Activated naive CD8-positive, alpha-beta T cell (primary cell): ENCODE measurements around the gene ARID4B.
"Not testable (repeated sequence)": the region's sequence is repeated elsewhere in the genome, so short reads cannot be mapped to it uniquely, and the experiment has no call there.

Experiments
- H3K27ac Mint-ChIP-seq: one replicate; pipeline ENCODE4 v1.8.0; 2021; ENCODE audit warnings: mixed read lengths
- H3K27me3 Mint-ChIP-seq: one replicate; pipeline ENCODE4 v1.8.0; 2021; ENCODE audit warnings: mixed read lengths
- H3K36me3 Mint-ChIP-seq: one replicate; pipeline ENCODE4 v1.8.0; 2021; ENCODE audit warnings: mixed read lengths
- H3K4me1 Mint-ChIP-seq: one replicate; pipeline ENCODE4 v1.8.0; 2021; ENCODE audit warnings: low read depth, mixed read lengths
- H3K4me3 Mint-ChIP-seq: one replicate; pipeline ENCODE4 v1.8.0; 2021; ENCODE audit warnings: mild to moderate bottlenecking, mixed read lengths
- H3K9me3 Mint-ChIP-seq: one replicate; pipeline ENCODE4 v1.8.0; 2021; ENCODE audit warnings: low read depth, mixed read lengths

Gene ARID4B, protein sequence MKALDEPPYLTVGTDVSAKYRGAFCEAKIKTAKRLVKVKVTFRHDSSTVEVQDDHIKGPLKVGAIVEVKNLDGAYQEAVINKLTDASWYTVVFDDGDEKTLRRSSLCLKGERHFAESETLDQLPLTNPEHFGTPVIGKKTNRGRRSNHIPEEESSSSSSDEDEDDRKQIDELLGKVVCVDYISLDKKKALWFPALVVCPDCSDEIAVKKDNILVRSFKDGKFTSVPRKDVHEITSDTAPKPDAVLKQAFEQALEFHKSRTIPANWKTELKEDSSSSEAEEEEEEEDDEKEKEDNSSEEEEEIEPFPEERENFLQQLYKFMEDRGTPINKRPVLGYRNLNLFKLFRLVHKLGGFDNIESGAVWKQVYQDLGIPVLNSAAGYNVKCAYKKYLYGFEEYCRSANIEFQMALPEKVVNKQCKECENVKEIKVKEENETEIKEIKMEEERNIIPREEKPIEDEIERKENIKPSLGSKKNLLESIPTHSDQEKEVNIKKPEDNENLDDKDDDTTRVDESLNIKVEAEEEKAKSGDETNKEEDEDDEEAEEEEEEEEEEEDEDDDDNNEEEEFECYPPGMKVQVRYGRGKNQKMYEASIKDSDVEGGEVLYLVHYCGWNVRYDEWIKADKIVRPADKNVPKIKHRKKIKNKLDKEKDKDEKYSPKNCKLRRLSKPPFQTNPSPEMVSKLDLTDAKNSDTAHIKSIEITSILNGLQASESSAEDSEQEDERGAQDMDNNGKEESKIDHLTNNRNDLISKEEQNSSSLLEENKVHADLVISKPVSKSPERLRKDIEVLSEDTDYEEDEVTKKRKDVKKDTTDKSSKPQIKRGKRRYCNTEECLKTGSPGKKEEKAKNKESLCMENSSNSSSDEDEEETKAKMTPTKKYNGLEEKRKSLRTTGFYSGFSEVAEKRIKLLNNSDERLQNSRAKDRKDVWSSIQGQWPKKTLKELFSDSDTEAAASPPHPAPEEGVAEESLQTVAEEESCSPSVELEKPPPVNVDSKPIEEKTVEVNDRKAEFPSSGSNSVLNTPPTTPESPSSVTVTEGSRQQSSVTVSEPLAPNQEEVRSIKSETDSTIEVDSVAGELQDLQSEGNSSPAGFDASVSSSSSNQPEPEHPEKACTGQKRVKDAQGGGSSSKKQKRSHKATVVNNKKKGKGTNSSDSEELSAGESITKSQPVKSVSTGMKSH (N-terminal part only)

DNA sequence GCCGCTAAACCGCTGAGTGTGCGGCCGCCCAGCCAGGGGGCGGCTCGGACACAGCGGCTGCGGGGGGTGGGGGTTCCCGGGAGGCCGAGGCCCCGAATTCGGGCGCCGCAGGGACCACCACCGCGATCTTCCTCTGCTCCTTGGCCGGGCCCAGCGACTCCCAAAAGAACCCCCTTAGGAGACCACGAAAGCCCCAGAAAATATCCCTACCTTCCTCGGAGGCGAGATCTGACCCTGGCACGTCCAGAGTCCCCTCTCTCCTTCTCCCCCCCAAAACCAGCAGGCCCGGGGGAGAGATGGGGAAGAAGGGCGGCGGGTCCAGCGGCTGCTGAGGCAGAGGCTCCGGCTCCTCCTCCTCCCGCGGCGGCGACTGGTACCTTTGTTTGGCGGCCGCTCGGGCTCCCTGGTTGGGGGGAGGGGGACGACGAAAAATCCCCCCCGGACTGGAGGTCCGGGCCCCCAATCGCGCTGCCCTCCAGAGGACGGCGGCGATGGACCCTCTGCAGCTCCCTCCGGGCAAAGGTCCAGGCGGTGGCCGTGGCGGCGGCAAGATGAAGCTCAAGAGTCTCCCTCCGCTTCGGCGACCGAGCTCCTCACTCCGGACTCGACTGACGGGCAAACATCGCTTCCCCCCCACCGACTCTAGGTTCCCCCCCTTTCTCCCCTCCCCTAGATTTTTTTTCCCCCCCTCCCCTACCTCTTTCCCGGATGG lies at the start of gene ARID4B:
Gene ARID4B (minus strand): TSS at position 621 of the 712 bp plus-strand sequence. CDS start 1,260 bp downstream, outside the sequence.
- H3K27me3 Mint-ChIP-seq = no peaks in the 10 kb centered on the region
- no peaks in the 10 kb centered on the region for H3K9me3 Mint-ChIP-seq
- peak within 1 kb of the TSS; percentile 96 for H3K4me3 Mint-ChIP-seq
- H3K36me3 Mint-ChIP-seq = peaks cover 3% of the 10 kb centered on the region
- peaks cover 32% of the 10 kb centered on the region for H3K4me1 Mint-ChIP-seq
- H3K27ac Mint-ChIP-seq = peak within 1 kb of the TSS; percentile 92

DNA sequence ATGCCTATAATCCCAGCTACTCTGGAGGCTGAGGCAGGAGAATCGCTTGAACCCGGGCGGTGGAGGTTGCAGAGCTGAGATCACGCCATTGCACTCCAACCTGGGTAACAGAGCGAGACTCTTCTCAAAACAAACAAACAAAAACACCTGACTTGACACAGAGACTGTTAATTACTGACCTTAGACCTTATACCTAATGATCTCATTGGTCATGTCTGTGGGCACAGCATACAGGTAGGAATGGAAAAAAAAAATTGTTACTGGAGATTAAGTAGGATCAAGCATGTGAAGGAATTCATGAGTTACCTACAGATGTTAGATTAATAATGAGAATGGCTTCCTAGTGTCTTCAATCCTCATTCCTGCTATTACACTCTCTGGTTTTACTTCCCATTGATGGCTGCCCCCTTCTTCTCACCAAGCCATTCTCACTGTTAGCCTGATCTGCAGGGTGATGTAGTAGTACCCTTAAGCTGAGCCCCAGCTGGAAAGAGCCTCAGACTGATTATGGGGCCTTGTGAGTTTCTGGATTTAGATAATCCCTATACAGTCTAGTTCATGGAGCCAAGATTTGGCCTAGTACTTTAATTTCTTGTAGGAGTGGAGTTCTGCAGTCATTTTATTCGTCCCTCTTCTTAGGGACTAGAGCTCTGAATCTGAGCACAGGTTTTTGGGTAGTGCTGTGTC lies 48.1 kb upstream of the ARID4B start:
- Mint-ChIP-seq H3K9me3 (no peaks in the 10 kb centered on the region), H3K4me1 (peaks cover 13% of the 10 kb centered on the region), H3K27ac (no peak overlapping the region), H3K4me3 (no peak overlapping the region), H3K27me3 (no peaks in the 10 kb centered on the region), H3K36me3 (peaks cover 7% of the 10 kb centered on the region)

DNA sequence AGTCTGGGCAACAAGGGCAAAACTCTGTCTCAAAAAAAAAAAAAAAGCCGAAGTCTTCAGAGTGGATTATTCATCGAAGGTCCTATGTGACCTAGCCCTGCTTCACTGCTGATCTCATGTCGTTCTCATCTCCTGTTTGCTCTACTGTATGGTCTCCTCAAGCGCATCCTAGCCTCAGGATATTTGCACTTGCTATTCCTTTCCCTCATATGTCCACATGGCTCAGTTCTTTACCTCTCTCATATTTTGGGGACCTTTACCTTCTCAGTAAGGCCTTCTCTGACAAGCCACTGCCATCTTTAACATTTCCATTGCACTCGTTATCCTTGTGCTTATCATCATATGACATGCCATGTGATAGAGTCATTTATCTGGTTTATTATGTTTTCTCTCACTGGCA lies 41.8 kb upstream of the ARID4B start:
- Mint-ChIP-seq H3K4me3 (peak overlapping the region; percentile 42), H3K36me3 (peaks cover 8% of the 10 kb centered on the region), H3K27me3 (no peaks in the 10 kb centered on the region), H3K4me1 (peaks cover 38% of the 10 kb centered on the region), H3K9me3 (no peaks in the 10 kb centered on the region), H3K27ac (peak overlapping the region; percentile 1)

DNA sequence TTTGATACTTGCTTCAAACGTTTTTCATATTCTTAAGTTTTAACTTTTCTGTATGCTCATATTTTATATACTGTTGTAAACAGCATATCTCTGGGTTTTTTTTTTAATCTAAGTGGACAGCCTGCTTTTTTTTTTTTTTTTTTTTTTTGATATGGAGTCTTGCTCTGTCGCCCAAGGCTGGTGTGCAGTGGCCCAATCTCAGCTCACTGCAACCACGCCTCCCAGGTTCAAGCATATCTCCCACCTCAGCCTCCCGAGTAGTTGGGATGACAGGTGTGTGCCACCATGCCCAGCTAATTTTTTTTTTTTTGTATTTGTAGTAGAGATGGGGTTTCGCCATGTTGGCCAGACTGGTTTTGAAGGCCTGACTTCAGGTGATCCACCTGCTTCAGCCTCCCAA lies 40.4 kb upstream of the ARID4B start:
- peaks cover 6% of the 10 kb centered on the region for H3K36me3 Mint-ChIP-seq
- H3K4me3 Mint-ChIP-seq = peak overlapping the region; percentile 97
- no peaks in the 10 kb centered on the region for H3K27me3 Mint-ChIP-seq
- H3K27ac Mint-ChIP-seq = peak overlapping the region; percentile 95
- H3K4me1 Mint-ChIP-seq = peaks cover 36% of the 10 kb centered on the region
- no peaks in the 10 kb centered on the region for H3K9me3 Mint-ChIP-seq

DNA sequence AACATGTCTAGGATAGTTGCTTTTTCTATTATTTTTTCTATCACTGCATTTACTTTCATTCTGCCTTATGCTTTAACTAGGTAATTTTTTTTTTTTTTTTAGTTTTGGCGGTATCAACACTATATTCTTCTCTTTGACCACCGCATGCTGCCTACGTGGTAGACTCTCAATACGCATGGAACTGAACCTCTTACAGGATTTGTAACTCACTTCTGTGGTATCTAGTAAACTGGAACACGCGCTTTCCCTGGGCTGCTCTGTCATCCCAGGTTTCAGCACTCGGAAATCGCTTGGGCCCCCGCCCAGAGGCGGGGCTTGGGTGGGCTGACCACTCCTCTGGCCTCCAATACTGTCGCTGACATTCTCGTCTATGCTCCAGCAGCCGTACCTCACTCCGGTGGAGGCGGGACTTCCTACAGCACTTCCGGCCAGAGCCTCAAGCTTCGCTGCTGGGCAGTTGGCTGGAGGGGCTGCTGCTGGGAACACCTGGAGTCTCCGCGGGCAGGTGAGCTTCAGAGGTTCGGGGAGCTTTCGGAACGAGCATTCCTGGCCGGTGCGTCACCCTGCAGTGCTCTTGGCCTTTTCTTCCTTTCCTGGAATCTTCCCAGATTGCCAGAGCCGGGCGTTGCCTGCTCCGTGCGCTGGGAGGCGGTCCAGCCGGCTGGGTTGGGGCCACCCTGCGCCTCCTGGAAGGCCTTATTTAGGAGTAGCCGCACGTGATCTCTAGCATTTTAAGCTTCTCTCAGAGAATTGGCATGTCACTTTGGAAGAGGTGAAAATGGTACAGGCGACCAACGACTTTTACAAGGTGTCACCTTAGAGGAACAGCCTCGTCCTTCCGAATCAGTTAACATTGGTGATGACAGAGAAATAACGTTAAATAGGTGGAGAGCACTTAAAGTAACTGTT lies 39.3 kb upstream of the ARID4B start, which contains the start of gene TBCE:
Gene TBCE (plus strand): TSS at position 428 of the 909 bp plus-strand sequence. CDS start 12,623 bp downstream, outside the sequence.
- peak within 1 kb of the TSS; percentile 97 for H3K4me3 Mint-ChIP-seq
- no peaks in the 10 kb centered on the region for H3K27me3 Mint-ChIP-seq
- peak within 1 kb of the TSS; percentile 95 for H3K27ac Mint-ChIP-seq
- H3K9me3 Mint-ChIP-seq = no peaks in the 10 kb centered on the region
- peaks cover 6% of the 10 kb centered on the region for H3K36me3 Mint-ChIP-seq
- H3K4me1 Mint-ChIP-seq = peaks cover 33% of the 10 kb centered on the region

DNA sequence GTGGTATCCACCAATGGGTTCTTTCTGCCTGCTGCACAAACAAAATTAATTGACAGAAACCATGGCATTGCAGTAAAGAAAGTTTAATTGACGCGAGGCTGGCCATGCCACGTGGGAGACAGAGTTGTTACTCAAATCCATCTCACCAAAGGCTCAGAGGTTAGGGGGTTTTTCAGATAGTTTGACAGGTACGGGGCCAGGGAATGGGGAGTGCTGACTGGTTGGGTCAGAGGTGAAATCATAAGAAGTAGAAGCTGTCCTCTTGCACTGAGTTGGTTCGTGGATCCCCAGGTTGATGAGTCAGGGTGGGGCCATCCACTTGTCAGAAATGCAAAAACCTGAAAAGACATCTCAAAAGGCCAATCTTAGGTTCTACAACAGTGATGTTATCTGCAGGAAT lies 38.3 kb upstream of the ARID4B start:
- no peaks in the 10 kb centered on the region for H3K27me3 Mint-ChIP-seq
- peak overlapping the region; percentile 95 for H3K27ac Mint-ChIP-seq
- H3K4me1 Mint-ChIP-seq = peaks cover 33% of the 10 kb centered on the region
- peaks cover 6% of the 10 kb centered on the region for H3K36me3 Mint-ChIP-seq
- H3K4me3 Mint-ChIP-seq = peak overlapping the region; percentile 97
- no peaks in the 10 kb centered on the region for H3K9me3 Mint-ChIP-seq

DNA sequence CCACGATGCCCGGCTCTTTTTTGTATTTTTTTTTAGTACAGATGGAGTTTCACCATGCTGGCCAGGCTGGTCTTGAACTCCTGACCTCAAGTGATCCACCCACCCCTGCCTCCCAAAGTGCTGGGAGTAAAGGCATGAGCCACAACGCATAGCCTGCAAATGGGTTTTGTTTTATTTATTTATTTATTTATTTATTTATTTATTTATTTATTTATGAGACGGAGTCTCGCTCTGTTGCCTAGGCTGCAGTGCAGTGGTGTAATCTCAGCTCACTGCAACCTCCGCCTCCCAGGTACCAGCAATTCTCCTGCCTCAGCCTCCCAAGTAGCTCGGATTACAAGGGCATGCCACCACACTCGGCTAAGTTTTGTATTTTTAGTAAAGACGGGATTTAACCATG lies 36.2 kb upstream of the ARID4B start:
- not testable (repeated sequence) for H3K9me3 Mint-ChIP-seq, H3K27me3 Mint-ChIP-seq, H3K4me3 Mint-ChIP-seq, H3K36me3 Mint-ChIP-seq, H3K27ac Mint-ChIP-seq
- peaks cover 30% of the 10 kb centered on the region for H3K4me1 Mint-ChIP-seq

DNA sequence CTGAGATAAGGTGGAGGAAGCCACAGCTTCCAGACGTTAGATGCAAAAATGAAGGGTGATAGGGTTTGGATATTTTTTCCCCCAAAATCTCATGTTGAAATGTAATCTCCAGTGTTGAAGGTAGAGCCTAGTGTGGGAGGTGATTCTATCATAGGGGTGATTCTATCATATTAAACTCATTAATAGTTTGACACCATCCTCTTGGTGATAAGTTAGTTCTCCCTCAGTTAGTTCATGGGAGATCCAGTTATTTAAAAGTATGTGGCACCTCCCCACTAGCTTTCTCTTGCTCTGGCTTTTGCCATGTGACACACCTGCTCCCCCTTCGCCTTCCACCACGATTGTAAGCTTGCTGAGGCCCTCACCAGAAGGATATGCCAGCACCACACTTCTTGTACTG lies 30.9 kb upstream of the ARID4B start:
- Mint-ChIP-seq H3K27me3 (peaks cover 3% of the 10 kb centered on the region), H3K27ac (no peak overlapping the region), H3K4me3 (no peak overlapping the region), H3K4me1 (no peaks in the 10 kb centered on the region), H3K9me3 (no peaks in the 10 kb centered on the region), H3K36me3 (no peaks in the 10 kb centered on the region)

DNA sequence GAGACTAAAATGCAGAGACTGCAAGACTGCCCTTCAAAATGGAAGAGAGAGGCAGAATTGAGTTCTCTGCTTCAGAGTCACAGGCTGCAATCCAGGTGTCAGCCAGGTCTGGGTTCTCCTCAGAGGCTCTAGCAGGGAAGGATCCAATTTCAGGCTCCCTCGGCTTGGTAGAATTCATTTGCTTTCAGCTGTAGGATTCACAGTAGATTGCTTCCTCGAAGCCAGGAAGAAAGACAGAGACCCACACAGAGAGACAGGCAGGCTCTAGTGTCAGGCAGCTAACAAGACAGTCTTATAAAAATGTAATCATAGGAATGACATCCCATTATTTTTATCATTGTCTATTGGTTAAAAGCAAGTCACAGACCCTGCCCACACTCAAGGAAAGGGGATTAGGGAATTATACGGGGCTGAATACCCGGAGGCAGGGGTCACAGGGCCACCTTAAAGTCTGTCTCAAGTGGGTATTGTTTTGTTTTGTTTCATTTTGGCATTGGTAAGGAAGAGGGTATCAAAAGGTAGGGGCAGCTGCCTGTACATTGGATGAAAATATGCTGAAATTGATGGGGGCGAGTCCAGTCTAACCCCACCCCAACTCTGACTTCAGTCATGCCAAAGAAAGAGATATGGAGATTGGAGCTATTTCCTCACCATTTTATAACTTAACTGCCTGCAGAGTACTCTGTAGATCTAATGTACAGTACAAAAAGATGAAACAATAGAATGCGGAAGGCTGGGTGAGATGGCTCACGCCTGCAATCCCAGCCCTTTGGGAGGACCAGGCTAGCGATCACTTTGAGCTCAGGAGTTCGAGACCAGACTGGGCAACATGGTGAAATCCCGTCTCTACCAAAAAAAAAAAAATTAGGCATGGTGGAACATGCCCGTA lies 29.8 kb upstream of the ARID4B start:
- Mint-ChIP-seq H3K27ac (no peak overlapping the region), H3K9me3 (no peaks in the 10 kb centered on the region)

DNA sequence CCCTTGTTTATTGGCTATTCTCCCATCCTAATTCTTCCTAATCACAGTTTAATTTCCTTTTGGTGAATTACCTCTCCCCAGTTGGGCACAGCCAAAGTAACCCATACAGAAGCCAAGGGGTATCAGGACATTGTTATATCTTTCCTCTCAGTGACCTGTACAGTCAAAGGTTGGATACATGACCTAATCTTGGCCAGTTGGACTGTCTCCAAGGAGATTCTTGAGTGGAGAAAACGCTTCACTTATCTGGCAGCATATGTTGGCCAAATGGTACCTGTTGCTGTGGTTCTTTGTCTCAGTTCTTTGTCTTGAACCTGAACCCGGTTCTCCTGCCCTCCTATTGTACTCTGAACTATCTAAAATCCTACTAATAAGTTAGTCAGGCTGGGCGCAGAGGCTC lies 23.9 kb upstream of the ARID4B start:
- Mint-ChIP-seq H3K27me3 (peaks cover 3% of the 10 kb centered on the region), H3K36me3 (no peaks in the 10 kb centered on the region), H3K27ac (no peak overlapping the region), H3K9me3 (no peaks in the 10 kb centered on the region), H3K4me1 (no peaks in the 10 kb centered on the region), H3K4me3 (no peak overlapping the region)

More for the DNA sequence above, 29.8 kb upstream of the ARID4B start:
- Mint-ChIP-seq H3K27me3 (peaks cover 3% of the 10 kb centered on the region), H3K4me1 (no peaks in the 10 kb centered on the region), H3K36me3 (no peaks in the 10 kb centered on the region), H3K4me3 (no peak overlapping the region)

DNA sequence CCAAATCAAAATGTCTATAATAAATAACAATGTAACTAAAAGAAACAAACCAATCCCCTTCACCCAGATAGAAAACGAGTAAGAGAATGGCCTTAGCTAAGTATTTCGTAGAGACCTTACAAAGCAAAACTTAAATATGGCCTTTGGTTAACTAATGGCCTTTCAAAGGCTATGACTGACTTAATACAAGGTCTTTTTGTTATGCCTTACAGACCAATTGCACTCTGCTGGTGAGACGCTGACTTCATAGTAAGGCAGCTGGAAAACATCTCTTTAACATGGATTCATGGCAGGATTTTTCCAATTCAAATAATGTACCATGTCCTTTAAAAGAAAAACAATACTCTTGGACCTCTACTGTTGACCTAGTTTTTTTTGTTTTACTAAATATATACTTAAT lies 23.5 kb upstream of the ARID4B start:
- Mint-ChIP-seq H3K36me3 (no peaks in the 10 kb centered on the region), H3K27ac (no peak overlapping the region), H3K9me3 (no peaks in the 10 kb centered on the region), H3K4me3 (no peak overlapping the region), H3K27me3 (peaks cover 3% of the 10 kb centered on the region), H3K4me1 (no peaks in the 10 kb centered on the region)

DNA sequence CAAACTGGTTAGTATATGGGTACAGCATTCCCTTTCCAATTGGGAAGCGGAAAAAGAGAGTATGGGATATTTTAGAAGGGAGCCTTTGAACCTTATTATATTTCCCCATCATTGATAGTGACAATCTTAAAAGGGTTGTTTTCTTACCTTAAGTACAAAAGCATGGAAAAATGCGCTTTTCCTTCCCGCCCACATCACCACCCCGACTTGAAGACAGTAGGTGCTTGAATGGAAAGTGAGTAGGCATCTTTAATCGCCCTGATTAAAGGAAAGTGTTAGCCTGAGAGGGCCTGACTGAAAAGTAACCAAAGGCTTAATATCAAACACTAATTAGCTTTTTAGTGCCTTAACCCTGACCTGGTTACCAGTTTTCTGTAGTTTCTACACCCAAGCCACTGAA lies 15.7 kb upstream of the ARID4B start:
- H3K4me3 Mint-ChIP-seq = no peak overlapping the region
- no peaks in the 10 kb centered on the region for H3K9me3 Mint-ChIP-seq
- H3K27ac Mint-ChIP-seq = peak overlapping the region; percentile 47
- H3K4me1 Mint-ChIP-seq = peaks cover 10% of the 10 kb centered on the region
- H3K36me3 Mint-ChIP-seq = peaks cover 11% of the 10 kb centered on the region
- H3K27me3 Mint-ChIP-seq = no peaks in the 10 kb centered on the region
